Measurements from ENCODE around the gene ACSM5.

DNA sequence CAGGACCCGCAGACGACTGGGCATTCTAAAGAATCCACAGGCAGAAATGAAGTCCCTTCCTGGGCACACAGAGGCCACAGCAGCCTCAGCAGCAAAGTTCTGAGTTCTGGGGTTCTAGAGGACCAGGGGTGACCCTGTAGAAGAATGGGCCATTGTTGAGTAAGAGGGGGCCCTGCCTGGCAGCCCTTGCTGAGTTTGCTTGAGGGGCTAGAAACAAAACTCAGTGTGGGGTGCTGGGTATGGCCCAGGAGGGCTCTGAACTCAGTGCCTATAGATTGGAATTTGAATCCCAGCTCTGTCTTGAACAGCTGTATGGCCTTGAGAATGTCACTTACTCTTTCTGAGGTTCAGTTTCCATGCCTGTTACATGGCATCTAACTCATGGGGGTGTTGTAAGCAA is 4.7 kb upstream of the ACSM5 start, which contains the start of gene PDILT:
- TF ChIP-seq, protein P1, sequence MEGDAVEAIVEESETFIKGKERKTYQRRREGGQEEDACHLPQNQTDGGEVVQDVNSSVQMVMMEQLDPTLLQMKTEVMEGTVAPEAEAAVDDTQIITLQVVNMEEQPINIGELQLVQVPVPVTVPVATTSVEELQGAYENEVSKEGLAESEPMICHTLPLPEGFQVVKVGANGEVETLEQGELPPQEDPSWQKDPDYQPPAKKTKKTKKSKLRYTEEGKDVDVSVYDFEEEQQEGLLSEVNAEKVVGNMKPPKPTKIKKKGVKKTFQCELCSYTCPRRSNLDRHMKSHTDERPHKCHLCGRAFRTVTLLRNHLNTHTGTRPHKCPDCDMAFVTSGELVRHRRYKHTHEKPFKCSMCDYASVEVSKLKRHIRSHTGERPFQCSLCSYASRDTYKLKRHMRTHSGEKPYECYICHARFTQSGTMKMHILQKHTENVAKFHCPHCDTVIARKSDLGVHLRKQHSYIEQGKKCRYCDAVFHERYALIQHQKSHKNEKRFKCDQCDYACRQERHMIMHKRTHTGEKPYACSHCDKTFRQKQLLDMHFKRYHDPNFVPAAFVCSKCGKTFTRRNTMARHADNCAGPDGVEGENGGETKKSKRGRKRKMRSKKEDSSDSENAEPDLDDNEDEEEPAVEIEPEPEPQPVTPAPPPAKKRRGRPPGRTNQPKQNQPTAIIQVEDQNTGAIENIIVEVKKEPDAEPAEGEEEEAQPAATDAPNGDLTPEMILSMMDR (IDR thresholded peaks at IDR 0.05; ENCODE audit: low read depth, low read length, missing input control) = no peak
- no peak for TF ChIP-seq FOXA1 (IDR thresholded peaks at IDR 0.05)
- TF ChIP-seq, protein P2, sequence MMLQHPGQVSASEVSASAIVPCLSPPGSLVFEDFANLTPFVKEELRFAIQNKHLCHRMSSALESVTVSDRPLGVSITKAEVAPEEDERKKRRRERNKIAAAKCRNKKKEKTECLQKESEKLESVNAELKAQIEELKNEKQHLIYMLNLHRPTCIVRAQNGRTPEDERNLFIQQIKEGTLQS (IDR thresholded peaks at IDR 0.05) = no peak
- TF ChIP-seq, protein P3, sequence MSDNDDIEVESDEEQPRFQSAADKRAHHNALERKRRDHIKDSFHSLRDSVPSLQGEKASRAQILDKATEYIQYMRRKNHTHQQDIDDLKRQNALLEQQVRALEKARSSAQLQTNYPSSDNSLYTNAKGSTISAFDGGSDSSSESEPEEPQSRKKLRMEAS (IDR thresholded peaks at IDR 0.05) = no peak
- TF ChIP-seq TAF1 (conservative IDR thresholded peaks at IDR 0.05) = no peak
- no peak for TF ChIP-seq NR2F2 (IDR thresholded peaks at IDR 0.05)
- no peak for TF ChIP-seq HNF4A (conservative IDR thresholded peaks at IDR 0.05)
- TF ChIP-seq ZBTB33 (IDR thresholded peaks at IDR 0.05) = no peak
- TF ChIP-seq RXRA (IDR thresholded peaks at IDR 0.05) = no peak
- no peak for TF ChIP-seq JUND (IDR thresholded peaks at IDR 0.05)
- TF ChIP-seq GABPA (IDR thresholded peaks at IDR 0.05 in 1 of 2, conservative IDR thresholded peaks at IDR 0.05 in 1 of 2) = no peak
- TF ChIP-seq HNF4G (IDR thresholded peaks at IDR 0.05) = no peak
